HG03439 (cell line): ENCODE results near the gene PRIM2.
"Not testable (repeated sequence)": the region's sequence is repeated elsewhere in the genome, so short reads cannot be mapped to it uniquely, and the experiment has no call there.

Source experiments
- ATAC-seq: cut with Tn5 transposase; IDR thresholded peaks from one replicate; pipeline ENCODE4 v1.9.1; 2021; ENCODE audit warnings: mild to moderate bottlenecking, moderate library complexity; ENCODE audit not compliant: unreplicated experiment

PRIM2 gene

GRCh38 chr6:57577023-57577422 is 259.6 kb downstream of the PRIM2 start:
- not testable (repeated sequence) for ATAC-seq

GRCh38 chr6:57579489-57579888 is 262.1 kb downstream of the PRIM2 start:
- not testable (repeated sequence) for ATAC-seq

- ATAC-seq = not testable (repeated sequence)
Measured at GRCh38 chr6:57581586-57581985, 264.2 kb downstream of the PRIM2 start.

GRCh38 chr6:57601105-57601504 is 283.7 kb downstream of the PRIM2 start:
- ATAC-seq = not testable (repeated sequence)

- ATAC-seq = not testable (repeated sequence)
Measured at GRCh38 chr6:57605303-57605702, 287.9 kb downstream of the PRIM2 start.

DNA sequence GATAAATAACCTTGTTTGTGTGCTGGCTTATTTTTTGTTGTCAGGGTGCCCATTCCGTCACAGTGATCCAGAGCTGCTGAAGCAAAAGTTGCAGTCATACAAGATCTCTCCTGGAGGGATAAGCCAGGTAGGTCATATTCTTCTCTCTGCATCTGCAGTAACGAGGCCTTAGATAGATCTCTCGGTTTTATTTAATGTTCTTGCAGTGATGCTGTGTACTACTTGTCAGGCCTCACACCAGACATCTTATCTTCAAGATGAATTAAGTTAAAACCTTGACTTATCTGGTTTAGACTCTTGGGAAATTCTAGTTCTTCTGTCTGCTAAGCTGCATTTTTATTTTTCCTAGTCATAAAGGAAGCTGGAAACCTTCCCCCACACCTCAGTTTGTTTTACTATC is 288.9 kb downstream of the PRIM2 start:
- not testable (repeated sequence) for ATAC-seq

- ATAC-seq = not testable (repeated sequence)
Measured at GRCh38 chr6:57610612-57611011, 293.2 kb downstream of the PRIM2 start.

DNA sequence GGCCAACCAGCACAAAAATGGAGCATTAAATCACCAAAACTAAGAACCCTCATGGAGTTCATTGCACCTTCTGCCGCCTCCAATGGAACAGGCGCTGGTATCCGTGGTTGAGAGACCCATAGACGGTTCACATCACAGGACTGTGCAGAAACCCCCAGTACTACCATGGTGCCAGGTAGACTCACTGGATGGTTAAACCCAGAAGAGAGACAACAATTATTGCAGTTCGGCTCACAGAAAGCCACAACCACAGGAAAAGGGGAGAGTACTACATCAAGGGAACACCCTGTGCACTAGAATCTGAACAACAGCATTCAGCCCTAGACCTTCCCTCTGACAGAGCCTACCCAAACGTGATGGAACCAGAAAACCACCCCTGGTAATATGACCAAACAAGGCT is 301.5 kb downstream of the PRIM2 start:
- not testable (repeated sequence) for ATAC-seq

DNA sequence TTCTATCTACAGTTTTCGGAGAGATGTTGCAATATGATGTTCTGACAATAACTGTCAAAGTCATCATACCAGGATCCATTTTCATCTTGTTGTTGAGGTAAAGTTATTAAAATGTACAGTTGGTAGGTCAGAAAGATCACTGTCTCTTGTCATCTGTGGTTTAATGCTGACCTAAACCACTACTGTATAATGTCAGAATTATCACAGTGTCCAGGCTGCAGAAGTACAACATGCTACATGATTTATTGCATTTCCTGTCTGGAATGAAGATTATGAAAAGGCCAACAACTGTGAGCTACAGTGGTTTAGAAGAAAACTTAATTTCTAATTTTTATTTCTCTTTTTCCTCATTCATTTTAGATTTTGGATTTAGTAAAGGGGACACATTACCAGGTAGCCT is 314.3 kb downstream of the PRIM2 start:
- ATAC-seq = not testable (repeated sequence)

DNA sequence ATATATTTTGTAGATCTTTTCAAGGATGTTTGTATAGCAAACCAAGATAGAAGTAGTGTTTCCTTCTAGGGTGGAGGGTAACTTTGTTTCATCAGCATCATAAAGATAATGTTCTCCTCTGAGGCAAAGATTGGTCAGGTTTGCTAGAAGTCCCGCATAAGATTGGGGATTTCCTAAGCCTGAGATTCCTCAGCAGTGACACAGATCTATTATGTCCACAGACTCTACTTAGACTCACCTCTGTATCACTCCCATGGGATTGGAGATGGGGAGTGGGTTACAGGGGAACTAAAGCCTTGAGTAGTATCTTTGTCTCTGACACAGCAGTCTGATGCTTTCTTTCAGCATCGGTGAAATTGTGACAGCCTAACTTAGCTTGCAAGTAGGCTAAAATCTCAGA is 341.1 kb downstream of the PRIM2 start:
- not testable (repeated sequence) for ATAC-seq

DNA sequence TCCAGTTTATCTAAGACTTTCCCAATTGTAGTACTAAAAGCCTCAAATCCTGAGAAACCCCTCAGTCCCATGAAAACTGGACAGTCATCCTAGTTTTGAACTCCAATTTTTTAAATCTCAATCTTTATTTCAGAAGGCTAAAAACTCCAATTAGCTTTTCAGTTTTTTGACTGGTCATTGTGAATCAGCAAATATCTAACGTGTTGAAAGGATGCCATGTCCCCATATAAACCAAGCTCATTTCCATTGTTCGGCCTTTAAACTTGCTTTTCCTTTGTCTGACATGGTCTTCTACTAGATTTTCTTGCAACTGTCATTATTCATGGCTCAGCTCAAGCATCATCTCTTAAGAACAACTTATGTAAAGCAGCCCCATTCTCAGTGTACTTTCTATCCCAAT is 342.4 kb downstream of the PRIM2 start:
- ATAC-seq = not testable (repeated sequence)

DNA sequence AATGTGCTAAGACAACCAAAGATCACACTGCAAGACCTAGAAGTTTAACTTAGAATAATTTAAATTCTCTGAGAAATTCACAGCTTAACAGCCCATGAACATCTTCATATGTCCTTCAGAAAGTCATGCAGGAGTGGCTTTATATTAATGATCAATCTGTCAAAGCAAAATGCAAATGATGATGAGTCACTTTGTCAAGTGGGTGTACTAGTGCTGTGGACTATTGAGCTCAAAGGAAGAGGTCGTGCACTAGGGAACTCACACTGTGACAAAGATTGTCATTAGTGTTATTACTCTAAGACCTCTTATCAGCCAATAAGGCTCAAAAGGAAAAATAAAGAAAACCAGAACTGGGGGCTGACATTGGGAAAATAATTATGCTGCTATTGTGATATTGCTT is 343.5 kb downstream of the PRIM2 start:
- ATAC-seq = not testable (repeated sequence)

GRCh38 chr6:57668108-57668507 is 350.7 kb downstream of the PRIM2 start:
- not testable (repeated sequence) for ATAC-seq

DNA sequence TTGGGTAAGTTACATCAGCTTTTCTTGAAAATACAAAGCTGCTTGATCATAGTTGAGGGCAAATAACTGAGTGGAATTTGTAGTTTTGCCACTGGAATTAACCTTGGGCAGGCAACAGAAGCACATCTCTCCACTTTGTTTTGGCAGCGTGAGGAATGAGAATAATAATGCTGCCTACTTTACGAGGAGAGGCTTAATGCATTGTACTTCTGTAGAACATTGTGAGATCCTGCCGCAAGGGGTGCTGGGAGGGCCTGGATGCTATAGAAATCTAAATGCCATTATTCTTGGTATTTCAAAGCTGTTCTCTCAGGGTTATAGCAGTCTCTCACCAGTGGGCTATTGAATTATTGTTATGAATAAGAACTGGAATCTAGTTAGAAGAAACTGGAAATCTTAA is 353.8 kb downstream of the PRIM2 start:
- not testable (repeated sequence) for ATAC-seq

- ATAC-seq = not testable (repeated sequence)
Measured at GRCh38 chr6:57671937-57672627, 354.7 kb downstream of the PRIM2 start.

- ATAC-seq = not testable (repeated sequence)
Measured at GRCh38 chr6:57673281-57673680, 355.9 kb downstream of the PRIM2 start.

GRCh38 chr6:57675386-57675785 is 358.0 kb downstream of the PRIM2 start:
- ATAC-seq = not testable (repeated sequence)

DNA sequence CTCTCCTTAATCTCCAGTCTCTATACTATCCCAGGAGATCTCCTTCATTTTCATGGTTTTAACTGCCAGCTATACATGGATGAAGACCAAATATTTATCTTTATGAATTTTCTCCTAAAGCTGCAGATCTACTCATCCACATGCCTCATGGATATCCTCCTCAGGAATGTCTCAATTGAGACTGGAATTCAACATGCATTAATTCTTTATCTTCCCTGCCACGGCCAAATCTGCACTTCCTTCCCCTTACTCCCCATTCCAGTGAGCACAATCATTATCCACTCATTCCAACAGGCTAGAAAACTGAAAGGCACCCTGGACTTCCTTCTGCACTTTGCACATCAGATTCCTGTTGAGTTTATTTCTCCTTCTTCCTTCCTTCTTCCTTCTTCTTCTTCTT is 379.0 kb downstream of the PRIM2 start:
- ATAC-seq = not testable (repeated sequence)
